Activated naive CD4-positive, alpha-beta T cell treated with anti-CD3 and anti-CD28 coated beads for 36 hours (primary cell): Measurements from ENCODE around the gene STAT3. TPM values are rescaled to one million over a fixed set of nuclear protein-coding genes. Genes with fewer than 3 reads are reported as not detected.
"Not testable (repeated sequence)": the region's sequence is repeated elsewhere in the genome, so short reads cannot be mapped to it uniquely, and the experiment has no call there.

ENCODE experiments used
- CTCF ChIA-PET: fragments of 350-600 bp; sonication (Branson Sonifier 250); formaldehyde crosslinking; loops from one replicate; lab custom pipeline; 2021; ENCODE audit warnings: antibody characterized with exemption; lab: Charles Lee
- DNase-seq: peaks from one replicate; pipeline ENCODE4 v3.0.0-alpha.2; 2020
- H3K27ac Mint-ChIP-seq: one replicate; pipeline ENCODE4 v1.8.0; 2021; ENCODE audit warnings: mild to moderate bottlenecking, mixed read lengths
- H3K27me3 Mint-ChIP-seq: one replicate; pipeline ENCODE4 v1.8.0; 2021; ENCODE audit warnings: low read depth, mixed read lengths
- H3K36me3 Mint-ChIP-seq: one replicate; pipeline ENCODE4 v1.8.0; 2021; ENCODE audit warnings: low read depth, mixed read lengths
- H3K4me1 Mint-ChIP-seq: one replicate; pipeline ENCODE4 v1.8.0; 2021; ENCODE audit warnings: low read depth, mixed read lengths
- H3K4me3 Mint-ChIP-seq: one replicate; pipeline ENCODE4 v1.8.0; 2021; ENCODE audit warnings: mild to moderate bottlenecking, moderate library complexity, mixed read lengths
- H3K9me3 Mint-ChIP-seq: one replicate; pipeline ENCODE4 v1.8.0; 2021; ENCODE audit warnings: mixed read lengths
- intact Hi-C: fragments of 100-400 bp; cut with micrococcal nuclease; formaldehyde crosslinking; loops from one replicate; pipeline ENCODE4 v1.15.1; 2023
- total RNA-seq, 2 experiments: library from RNA; stranded (reverse); gene quantifications; one replicate each; pipeline ENCODE4 v1.2.3, GENCODE V29; 2021

STAT3 gene
- total RNA-seq, 2 experiments from 2014 or later = 404 to 408 TPM

DNA sequence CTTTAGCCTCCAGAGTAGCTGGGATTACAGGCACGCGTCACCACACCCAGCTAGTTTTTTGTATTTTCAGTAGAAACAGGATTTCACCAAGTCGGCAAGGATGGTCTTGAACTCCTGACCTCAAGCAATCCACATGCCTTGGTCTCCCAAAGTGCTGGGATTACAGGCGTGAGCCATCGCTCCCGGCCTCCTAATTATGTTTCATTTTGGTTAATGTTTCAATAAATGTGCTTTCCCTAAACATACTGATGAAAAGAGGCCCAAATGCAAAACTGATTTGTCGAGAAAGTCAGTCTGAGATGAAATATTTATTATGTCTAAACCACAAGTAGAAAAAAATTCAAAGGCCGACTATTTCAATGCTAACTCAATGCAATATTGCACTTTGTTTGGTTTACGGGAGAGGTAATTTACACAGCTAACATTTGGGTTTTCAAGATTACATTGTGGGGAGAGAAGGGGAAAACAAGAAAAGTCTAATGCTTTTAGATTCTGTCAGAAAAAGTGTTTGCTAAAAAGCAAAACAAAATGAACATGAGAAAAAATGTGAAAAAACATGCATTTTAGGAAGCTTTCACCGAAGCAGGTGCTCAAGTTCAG, 9.8 kb downstream of the STAT3 start:
- no peaks in the 10 kb centered on the region for H3K9me3 Mint-ChIP-seq
- H3K27ac Mint-ChIP-seq = peak overlapping the region; percentile 95
- CTCF ChIA-PET = interaction anchor here (0.7 to 2.3 kb wide), 4 partner anchors 10 to 55 kb away, joined by 3 to 5 read pairs (median 3); partner anchors contain the start of gene STAT3
- H3K36me3 Mint-ChIP-seq = peaks cover 42% of the 10 kb centered on the region
- H3K4me3 Mint-ChIP-seq = peak overlapping the region; percentile 63
- intact Hi-C loops = loop anchor here (2.0 kb wide), 4 partner anchors 14 to 130 kb away; no protein-coding TSS in a partner anchor
- no peak for DNase-seq
- no peaks in the 10 kb centered on the region for H3K27me3 Mint-ChIP-seq
- peaks cover 87% of the 10 kb centered on the region for H3K4me1 Mint-ChIP-seq

DNA sequence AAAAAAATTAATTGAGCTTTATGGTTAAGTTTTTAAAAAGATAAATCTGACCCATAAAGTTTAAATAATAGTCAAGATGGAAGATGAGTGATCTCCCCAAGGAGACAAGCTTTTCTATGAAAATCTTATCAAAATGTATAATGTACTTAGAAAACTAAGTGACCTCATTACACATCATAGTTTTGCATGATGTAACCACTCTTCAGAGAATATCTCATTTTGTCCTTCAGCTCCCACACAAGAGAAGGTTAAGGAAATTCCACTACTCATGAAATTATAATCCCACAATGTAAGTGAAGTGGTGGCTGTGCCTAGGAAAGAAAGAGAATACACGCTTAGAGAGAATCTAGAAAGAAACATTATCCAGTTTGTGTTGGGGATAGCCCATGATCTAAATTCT, 14.3 kb downstream of the STAT3 start:
- CTCF ChIA-PET = interaction anchor here (0.7 kb wide), 1 partner anchor 12 kb away, joined by 3 read pairs; no protein-coding TSS in a partner anchor
- H3K27me3 Mint-ChIP-seq = no peaks in the 10 kb centered on the region
- H3K27ac Mint-ChIP-seq = peak overlapping the region; percentile 51
- peaks cover 4% of the 10 kb centered on the region for H3K9me3 Mint-ChIP-seq
- peaks cover 46% of the 10 kb centered on the region for H3K36me3 Mint-ChIP-seq
- peaks cover 78% of the 10 kb centered on the region for H3K4me1 Mint-ChIP-seq
- no peak for DNase-seq
- intact Hi-C loops = no loop called here
- no peak overlapping the region for H3K4me3 Mint-ChIP-seq

DNA sequence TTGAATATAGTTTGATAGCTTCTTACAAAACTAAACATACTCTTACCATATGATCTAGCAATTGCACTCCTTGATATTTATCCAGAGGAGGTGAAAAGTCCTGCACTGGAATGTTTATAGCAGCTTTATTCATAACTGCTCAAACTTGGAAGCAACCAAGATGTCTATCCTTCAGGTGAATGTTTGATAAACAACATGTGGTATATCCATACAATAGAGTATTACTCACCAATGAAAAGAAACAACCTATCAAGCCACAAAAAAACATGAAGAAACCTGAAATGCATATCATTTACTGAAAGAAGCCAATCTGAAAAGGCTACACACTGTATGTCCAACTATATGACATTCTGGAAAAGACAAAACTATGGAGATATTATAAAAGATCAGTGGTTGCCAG, 16.1 kb downstream of the STAT3 start:
- Mint-ChIP-seq H3K4me3 (no peak overlapping the region), H3K27ac (no peak overlapping the region), H3K9me3 (peaks cover 4% of the 10 kb centered on the region), H3K27me3 (no peaks in the 10 kb centered on the region), H3K4me1 (peaks cover 73% of the 10 kb centered on the region), H3K36me3 (peaks cover 40% of the 10 kb centered on the region)
- intact Hi-C loops = no loop called here
- no peak for DNase-seq
- CTCF ChIA-PET = no interaction called here

DNA sequence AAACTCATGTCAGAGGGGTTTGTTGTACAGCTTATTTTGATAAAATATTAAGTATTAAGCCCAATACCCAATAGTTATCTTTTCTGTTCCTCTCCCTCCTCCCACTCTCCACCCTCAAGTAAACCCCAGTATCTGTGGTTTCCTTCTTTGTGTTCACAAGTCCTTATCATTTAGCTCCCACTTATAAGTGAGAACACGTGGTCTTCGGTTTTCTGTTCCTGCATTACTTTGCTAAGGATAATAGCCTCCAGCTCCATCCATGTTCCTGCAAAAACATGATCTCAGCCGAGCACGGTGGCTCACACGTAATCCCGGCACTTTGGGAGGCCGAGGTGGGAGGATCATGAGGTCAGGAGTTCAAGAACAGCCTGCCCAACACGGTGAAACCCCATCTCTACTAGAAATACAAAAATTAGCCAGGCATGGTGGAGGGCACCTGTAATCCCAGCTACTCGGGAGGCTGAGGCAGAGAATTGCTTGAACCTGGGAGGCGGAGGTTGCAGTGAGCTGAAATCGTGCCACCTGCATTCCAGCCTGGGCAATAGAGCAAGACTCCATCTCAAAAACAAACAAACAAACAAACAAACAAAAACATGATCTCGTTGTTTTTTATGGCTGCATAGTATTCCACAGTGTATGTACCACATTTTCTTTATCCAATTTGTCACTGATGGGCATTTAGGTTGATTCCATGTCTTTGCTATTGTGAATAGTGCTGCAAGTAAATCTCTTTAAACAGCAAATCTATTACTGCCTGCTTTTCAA, 19.3 kb downstream of the STAT3 start:
- H3K27me3 Mint-ChIP-seq, DNase-seq, H3K4me3 Mint-ChIP-seq, H3K9me3 Mint-ChIP-seq, intact Hi-C loops: not testable (repeated sequence)
- peak overlapping the region; percentile 13 for H3K27ac Mint-ChIP-seq
- CTCF ChIA-PET = interaction anchor here (0.7 to 1.2 kb wide), 3 partner anchors 24 to 87 kb away, joined by 3 to 4 read pairs (median 3); no protein-coding TSS in a partner anchor
- peaks cover 52% of the 10 kb centered on the region for H3K36me3 Mint-ChIP-seq
- H3K4me1 Mint-ChIP-seq = peaks cover 71% of the 10 kb centered on the region

DNA sequence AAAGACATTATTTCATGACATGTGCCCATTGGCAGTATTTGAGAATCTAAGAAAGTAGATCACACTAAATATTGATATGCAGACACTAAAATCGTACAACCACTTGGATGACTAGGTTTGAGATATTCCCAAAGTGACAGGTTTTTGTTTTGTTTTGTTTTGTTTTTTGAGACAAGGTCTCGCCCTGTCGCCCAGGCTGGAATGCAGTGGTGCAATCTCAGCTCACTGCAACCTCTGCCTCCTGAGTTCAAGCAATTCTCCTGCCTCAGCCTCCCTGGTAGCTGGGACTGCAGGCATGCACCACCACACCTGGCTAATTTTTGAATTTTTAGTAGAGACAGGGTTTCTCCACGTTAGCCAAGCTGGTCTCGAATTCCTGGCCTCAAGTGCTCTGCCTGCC, 19.9 kb downstream of the STAT3 start:
- H3K27me3 Mint-ChIP-seq, H3K9me3 Mint-ChIP-seq, H3K4me3 Mint-ChIP-seq, intact Hi-C loops, DNase-seq, H3K27ac Mint-ChIP-seq: not testable (repeated sequence)
- Mint-ChIP-seq H3K36me3 (peaks cover 53% of the 10 kb centered on the region), H3K4me1 (peaks cover 76% of the 10 kb centered on the region)
- CTCF ChIA-PET = interaction anchor here (0.7 to 0.9 kb wide), 2 partner anchors 29 to 87 kb away, joined by 3 to 4 read pairs; no protein-coding TSS in a partner anchor

DNA sequence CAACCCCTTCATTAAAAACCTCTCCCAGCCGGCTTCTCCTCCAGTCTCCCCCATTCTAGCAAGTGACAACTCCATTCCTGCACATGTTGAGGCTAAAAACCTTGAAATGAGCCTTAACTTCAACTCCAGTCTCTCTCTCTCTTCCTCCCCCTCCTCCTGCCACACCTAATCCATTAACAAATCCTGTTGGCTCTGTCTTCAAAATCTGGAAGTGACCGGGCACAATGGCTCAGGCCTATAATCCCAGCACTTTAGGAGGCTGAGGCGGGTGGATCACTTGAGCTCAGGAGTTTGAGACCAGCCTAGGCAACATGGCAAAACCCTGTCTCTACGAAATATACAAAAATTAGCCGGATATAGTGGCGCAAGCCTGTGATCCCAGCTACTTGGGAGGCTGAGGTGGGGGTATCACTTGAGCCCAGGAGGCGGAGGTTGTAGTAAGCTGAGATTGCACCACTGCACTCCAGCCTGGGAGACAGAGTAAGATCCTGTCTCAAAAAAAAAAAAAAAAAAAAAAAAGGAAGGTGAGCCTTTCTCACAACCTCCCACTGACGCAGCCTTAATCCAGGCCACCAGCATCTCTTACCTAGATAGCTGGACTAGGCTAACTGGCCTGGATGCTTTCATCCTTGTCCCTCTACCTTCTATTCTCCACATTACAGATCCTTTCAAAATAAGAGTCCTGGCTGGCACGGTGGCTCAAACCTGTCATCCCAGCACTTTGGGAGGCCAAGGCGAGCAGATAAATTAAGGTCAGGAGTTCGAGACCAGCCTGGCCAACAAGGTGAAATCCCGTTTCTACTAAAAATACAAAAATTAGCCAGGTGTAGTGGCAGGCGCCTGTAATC, 21.8 kb downstream of the STAT3 start:
- peaks cover 57% of the 10 kb centered on the region for H3K36me3 Mint-ChIP-seq
- CTCF ChIA-PET = interaction anchor here (0.6 to 1.1 kb wide), 2 partner anchors 19 to 37 kb away, joined by 3 to 4 read pairs; no protein-coding TSS in a partner anchor
- H3K27ac Mint-ChIP-seq, intact Hi-C loops, DNase-seq, H3K27me3 Mint-ChIP-seq, H3K9me3 Mint-ChIP-seq, H3K4me3 Mint-ChIP-seq: not testable (repeated sequence)
- peaks cover 84% of the 10 kb centered on the region for H3K4me1 Mint-ChIP-seq

DNA sequence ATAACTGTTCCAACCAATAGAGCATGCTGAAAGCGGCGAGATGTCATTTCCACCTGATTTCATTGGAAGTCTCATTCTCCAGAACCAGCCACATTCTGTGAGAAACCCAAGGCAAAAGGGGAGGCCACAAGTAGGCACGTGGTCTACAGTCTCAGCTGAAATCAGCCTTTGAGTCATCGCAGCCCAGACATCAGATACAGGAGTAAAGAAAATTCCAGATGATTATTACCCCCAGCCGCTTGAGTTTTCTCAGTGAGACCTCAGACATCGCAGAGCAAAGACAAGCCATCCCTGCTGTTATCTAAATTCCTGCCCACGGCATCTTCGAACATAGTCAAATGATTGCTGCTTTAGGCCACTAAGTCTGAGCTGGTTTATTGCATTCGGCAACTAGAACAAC, 23.1 kb downstream of the STAT3 start:
- CTCF ChIA-PET = interaction anchor here (1.1 kb wide), 1 partner anchor 38 kb away, joined by 4 read pairs; no protein-coding TSS in a partner anchor
- intact Hi-C loops = loop anchor here (2.0 kb wide), 1 partner anchor 14 kb away; no protein-coding TSS in a partner anchor

DNA sequence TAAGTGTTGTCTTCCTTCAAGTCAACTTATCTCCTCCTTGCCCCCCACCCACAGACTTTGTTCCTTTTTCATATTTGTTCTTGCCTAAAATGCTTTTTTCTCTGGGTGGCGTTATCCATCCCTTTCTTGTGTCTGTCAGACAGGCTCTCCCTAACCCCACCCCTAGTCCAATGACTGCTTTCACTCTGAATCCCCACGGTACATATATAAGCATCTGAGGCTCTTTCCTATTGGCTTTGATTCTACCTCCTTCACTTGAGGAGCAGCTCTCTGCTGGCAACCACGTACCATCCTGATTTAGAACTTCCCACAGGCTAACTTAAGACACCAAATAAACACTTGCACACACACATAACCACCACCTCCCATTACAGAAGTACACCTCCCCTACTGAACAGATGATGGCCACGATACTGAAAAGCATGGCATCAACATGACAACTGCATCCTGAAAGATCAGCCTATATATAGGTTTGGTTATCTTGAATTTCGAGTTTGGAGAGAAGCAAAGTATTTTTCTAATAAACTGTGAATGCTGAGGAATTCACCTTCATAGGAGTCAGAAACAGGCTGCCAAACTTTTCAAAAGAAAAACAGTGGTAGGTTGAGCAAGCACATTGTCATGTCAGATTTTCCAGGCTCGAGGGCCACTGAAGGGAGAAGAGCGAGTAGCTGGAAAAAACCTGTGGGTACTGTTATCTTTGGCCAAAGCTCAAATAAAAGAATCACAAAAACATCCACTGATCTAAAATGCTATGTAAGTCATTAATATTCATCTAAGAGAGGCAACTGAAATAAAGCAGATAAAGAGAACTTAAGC, 24.3 kb downstream of the STAT3 start:
- Mint-ChIP-seq H3K27me3 (no peaks in the 10 kb centered on the region), H3K9me3 (peaks cover 3% of the 10 kb centered on the region), H3K27ac (peak overlapping the region; percentile 32), H3K36me3 (peaks cover 56% of the 10 kb centered on the region), H3K4me3 (no peak overlapping the region), H3K4me1 (peaks cover 81% of the 10 kb centered on the region)
- CTCF ChIA-PET = interaction anchor here (0.6 kb wide), 1 partner anchor 82 kb away, joined by 3 read pairs; no protein-coding TSS in a partner anchor
- DNase-seq = peak; percentile 25
- intact Hi-C loops = loop anchor here (2.0 kb wide), 2 partner anchors 15 to 23 kb away; no protein-coding TSS in a partner anchor

More for the DNA sequence above, 23.1 kb downstream of the STAT3 start:
- H3K27ac Mint-ChIP-seq = peak overlapping the region; percentile 28
- H3K36me3 Mint-ChIP-seq = peaks cover 53% of the 10 kb centered on the region
- DNase-seq = peak; percentile 19
- H3K27me3 Mint-ChIP-seq = no peaks in the 10 kb centered on the region
- no peak overlapping the region for H3K4me3 Mint-ChIP-seq
- H3K9me3 Mint-ChIP-seq = peaks cover 3% of the 10 kb centered on the region
- H3K4me1 Mint-ChIP-seq = peaks cover 83% of the 10 kb centered on the region

DNA sequence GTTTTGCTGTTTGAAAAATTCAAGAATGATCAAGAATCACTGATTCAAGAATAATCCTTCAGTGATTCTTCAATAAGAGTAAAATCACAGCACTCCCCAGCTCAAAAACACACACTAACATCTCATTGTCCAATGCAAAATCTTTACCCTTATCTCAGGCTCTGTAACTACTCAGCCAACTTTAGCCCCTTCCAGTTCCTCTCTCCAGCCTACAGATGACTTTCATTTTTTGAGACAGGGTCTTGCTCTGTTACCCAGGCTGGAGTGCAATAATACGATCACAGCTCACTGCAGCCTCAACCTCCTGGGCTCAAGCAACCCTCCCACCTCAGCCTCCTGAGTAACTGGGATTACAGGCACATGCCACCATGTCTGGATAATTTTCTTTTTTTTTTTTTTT, 25.0 kb downstream of the STAT3 start:
- CTCF ChIA-PET = interaction anchor here (0.6 kb wide), 1 partner anchor 27 kb away, joined by 3 read pairs; no protein-coding TSS in a partner anchor
- no peak for DNase-seq
- peak overlapping the region; percentile 79 for H3K27ac Mint-ChIP-seq
- peaks cover 84% of the 10 kb centered on the region for H3K4me1 Mint-ChIP-seq
- H3K4me3 Mint-ChIP-seq = no peak overlapping the region
- H3K36me3 Mint-ChIP-seq = peaks cover 58% of the 10 kb centered on the region
- H3K9me3 Mint-ChIP-seq = peaks cover 3% of the 10 kb centered on the region
- H3K27me3 Mint-ChIP-seq = no peaks in the 10 kb centered on the region
- intact Hi-C loops = loop anchor here (2.0 kb wide), 1 partner anchor 22 kb away; no protein-coding TSS in a partner anchor

DNA sequence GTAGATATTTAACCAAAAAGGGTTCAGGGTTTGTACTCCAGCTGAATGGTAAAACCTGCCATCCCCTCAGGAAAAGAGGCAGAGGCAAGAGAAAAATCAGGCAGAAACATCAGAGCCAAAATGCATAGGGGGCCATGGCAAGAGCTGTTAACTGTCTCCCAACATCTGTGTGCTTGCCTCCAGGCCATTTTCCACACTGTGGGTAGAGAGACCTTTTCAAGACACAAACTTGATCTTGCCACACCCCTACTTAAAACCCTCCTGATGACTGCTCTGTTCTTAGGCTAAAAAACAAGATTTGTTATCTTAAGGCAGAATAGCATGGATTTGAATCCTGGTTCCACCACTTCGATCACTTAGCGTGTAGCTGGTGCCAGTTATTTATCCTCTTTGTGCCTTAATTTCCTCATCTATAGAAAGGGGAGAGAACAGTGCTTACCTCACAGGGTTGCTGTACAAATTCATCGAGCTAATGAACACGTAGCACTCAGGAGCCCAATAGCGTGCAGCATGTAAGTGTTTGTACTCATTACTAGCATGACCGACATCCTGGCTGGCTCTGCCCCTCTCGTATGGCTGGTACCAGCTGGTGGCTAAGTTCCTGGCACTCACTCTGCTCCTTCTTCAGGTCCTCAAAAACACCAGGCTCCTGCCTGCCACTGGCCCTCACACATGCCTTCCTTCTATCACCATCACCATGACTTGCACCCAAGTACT, 25.8 kb downstream of the STAT3 start:
- H3K27me3 Mint-ChIP-seq = no peaks in the 10 kb centered on the region
- H3K4me1 Mint-ChIP-seq = peaks cover 81% of the 10 kb centered on the region
- H3K4me3 Mint-ChIP-seq = no peak overlapping the region
- no peak for DNase-seq
- peaks cover 3% of the 10 kb centered on the region for H3K9me3 Mint-ChIP-seq
- H3K36me3 Mint-ChIP-seq = peaks cover 58% of the 10 kb centered on the region
- intact Hi-C loops = loop anchor here (2.0 kb wide), 1 partner anchor 22 kb away; no protein-coding TSS in a partner anchor
- CTCF ChIA-PET = interaction anchor here (0.7 to 1.6 kb wide), 7 partner anchors 11 to 155 kb away, joined by 3 to 6 read pairs (median 3); no protein-coding TSS in a partner anchor
- H3K27ac Mint-ChIP-seq = peak overlapping the region; percentile 79
